KG1 (cell line): ENCODE measurements around the gene SGMS1.
"Not testable (repeated sequence)": the region's sequence is repeated elsewhere in the genome, so short reads cannot be mapped to it uniquely, and the experiment has no call there.

Experiments
- DNase-seq: peaks from one replicate; lab custom pipeline; 2025; lab: John Stamatoyannopoulos, UW

SGMS1 gene

GRCh38 chr10:50469288-50469687, 154.5 kb downstream of the SGMS1 start:
- no peak for DNase-seq

GRCh38 chr10:50467209-50467608, 156.5 kb downstream of the SGMS1 start:
- no peak for DNase-seq

- DNase-seq: no peak
These were observed 159.7 kb downstream of the SGMS1 start for GRCh38 chr10:50464004-50464409.

GRCh38 chr10:50461834-50462233, 161.9 kb downstream of the SGMS1 start:
- DNase-seq: no peak

GRCh38 chr10:50461123-50461522, 162.6 kb downstream of the SGMS1 start:
- DNase-seq: no peak

- no peak for DNase-seq
These were observed 167.0 kb downstream of the SGMS1 start for GRCh38 chr10:50456719-50457118.

GRCh38 chr10:50453940-50454339, 169.8 kb downstream of the SGMS1 start:
- DNase-seq: no peak

GRCh38 chr10:50452603-50453002, 171.2 kb downstream of the SGMS1 start:
- no peak for DNase-seq

GRCh38 chr10:50447691-50448090, 176.1 kb downstream of the SGMS1 start:
- DNase-seq: no peak

- not testable (repeated sequence) for DNase-seq
These were observed 178.0 kb downstream of the SGMS1 start for GRCh38 chr10:50445777-50446176.

GRCh38 chr10:50440489-50440888, 183.3 kb downstream of the SGMS1 start:
- no peak for DNase-seq

- no peak for DNase-seq
These were observed 183.9 kb downstream of the SGMS1 start for GRCh38 chr10:50439806-50440205.

- DNase-seq: no peak
These were observed 184.6 kb downstream of the SGMS1 start for GRCh38 chr10:50439187-50439586.

GRCh38 chr10:50438049-50438936, 185.5 kb downstream of the SGMS1 start:
- no peak for DNase-seq

- DNase-seq: no peak
These were observed 186.5 kb downstream of the SGMS1 start for GRCh38 chr10:50437248-50437647.

- no peak for DNase-seq
These were observed 187.0 kb downstream of the SGMS1 start for GRCh38 chr10:50436805-50437204.

- no peak for DNase-seq
These were observed 191.3 kb downstream of the SGMS1 start for GRCh38 chr10:50432211-50433009.

GRCh38 chr10:50431791-50432190, 192.0 kb downstream of the SGMS1 start:
- DNase-seq: no peak

- no peak for DNase-seq
These were observed 192.6 kb downstream of the SGMS1 start for GRCh38 chr10:50431133-50431532.

GRCh38 chr10:50426485-50426884, 197.3 kb downstream of the SGMS1 start:
- no peak for DNase-seq

GRCh38 chr10:50425215-50425614, 198.5 kb downstream of the SGMS1 start:
- DNase-seq: not testable (repeated sequence)

- no peak for DNase-seq
These were observed 200.3 kb downstream of the SGMS1 start for GRCh38 chr10:50423448-50423847.

- DNase-seq: no peak
These were observed 201.5 kb downstream of the SGMS1 start for GRCh38 chr10:50422259-50422658.
